ENCODE measurements around the gene THEM4. TPM values are rescaled to one million over a fixed set of nuclear protein-coding genes. Genes with fewer than 3 reads are reported as not detected.

The THEM4 gene
- total RNA-seq, 1 experiment from 2014 or later = 41.4 TPM

- TF ChIP-seq CTCF (conservative IDR thresholded peaks at IDR 0.05) = no peak
- Histone ChIP-seq H4K20me1 (ENCODE audit: insufficient read depth) (no peaks in the 10 kb centered on the region), H3K4me2 (no peak overlapping the region), H3F3A (ENCODE audit: insufficient read depth, low read depth) (peaks cover 18% of the 10 kb centered on the region; the same call in 1 of the 2 replicates), H3K4me1 (replicated peaks; ENCODE audit: insufficient read depth) (peaks cover 8% of the 10 kb centered on the region), H3K9me2 (ENCODE audit: insufficient read depth) (no peaks in the 10 kb centered on the region), H2AFZ (no peak overlapping the region), H3K79me2 (ENCODE audit: low read depth) (no peaks in the 10 kb centered on the region), H3K4me3 (no peak overlapping the region), H3K27me3 (ENCODE audit: insufficient read depth, low read depth) (no peaks in the 10 kb centered on the region), H3K36me3 (ENCODE audit: low read depth) (peaks cover 13% of the 10 kb centered on the region; the same call in 1 of the 2 replicates), H3K9me3 (ENCODE audit: insufficient read depth, low read depth) (no peaks in the 10 kb centered on the region), H3K27ac (no peak overlapping the region)
- POLR2A ChIA-PET (ENCODE audit: unreplicated experiment) = no interaction called here
- CTCF ChIA-PET = interaction anchor here (0.6 to 0.7 kb wide), 2 partner anchors 26 to 42 kb away, joined by 4 to 9 read pairs; no protein-coding TSS in a partner anchor
- BruUV-seq (replicated peaks) = no TSS peak
- intact Hi-C loops (cut with micrococcal nuclease; ENCODE audit: unreplicated experiment) = no loop called here
- DNase-seq = no peak
Measured at GRCh38 chr1:151871284-151872030, 37.9 kb downstream of the THEM4 start.

GRCh38 chr1:151868486-151868885 is 40.8 kb downstream of the THEM4 start:
- CTCF ChIA-PET = no interaction called here
- POLR2A ChIA-PET (ENCODE audit: unreplicated experiment) = no interaction called here
- no peak overlapping the region for H3K4me2 ChIP-seq
- H3K79me2 ChIP-seq (ENCODE audit: low read depth) = no peaks in the 10 kb centered on the region
- H3K4me3 ChIP-seq = no peak overlapping the region
- no peaks in the 10 kb centered on the region for H3K9me2 ChIP-seq (ENCODE audit: insufficient read depth)
- no peak overlapping the region for H3K27ac ChIP-seq
- H3F3A ChIP-seq (ENCODE audit: insufficient read depth, low read depth) = peaks cover 18% of the 10 kb centered on the region; the same call in 1 of the 2 replicates
- TF ChIP-seq EZH2 (IDR thresholded peaks at IDR 0.05; ENCODE audit: low read depth) (no peak), CTCF (conservative IDR thresholded peaks at IDR 0.05) (no peak)
- H3K27me3 ChIP-seq (ENCODE audit: insufficient read depth, low read depth) = no peaks in the 10 kb centered on the region
- no peak for DNase-seq
- no peaks in the 10 kb centered on the region for H3K9me3 ChIP-seq (ENCODE audit: insufficient read depth, low read depth)
- intact Hi-C loops (cut with micrococcal nuclease; ENCODE audit: unreplicated experiment) = no loop called here
- BruUV-seq (replicated peaks) = no TSS peak
- H4K20me1 ChIP-seq (ENCODE audit: insufficient read depth) = no peaks in the 10 kb centered on the region
- H3K36me3 ChIP-seq (ENCODE audit: low read depth) = peaks cover 3% of the 10 kb centered on the region; the same call in 1 of the 2 replicates
- H3K4me1 ChIP-seq (replicated peaks; ENCODE audit: insufficient read depth) = peaks cover 8% of the 10 kb centered on the region
- H2AFZ ChIP-seq = no peak overlapping the region

GRCh38 chr1:151867765-151868411 is 41.4 kb downstream of the THEM4 start:
- H3K9me2 ChIP-seq (ENCODE audit: insufficient read depth) = no peaks in the 10 kb centered on the region
- peak in 1 of 2 experiments; percentile 55 for DNase-seq
- peaks cover 8% of the 10 kb centered on the region for H3K4me1 ChIP-seq (replicated peaks; ENCODE audit: insufficient read depth)
- intact Hi-C loops (cut with micrococcal nuclease; ENCODE audit: unreplicated experiment) = no loop called here
- H3K4me3 ChIP-seq = no peak overlapping the region
- H3K79me2 ChIP-seq (ENCODE audit: low read depth) = no peaks in the 10 kb centered on the region
- peaks cover 18% of the 10 kb centered on the region; the same call in 1 of the 2 replicates for H3F3A ChIP-seq (ENCODE audit: insufficient read depth, low read depth)
- H4K20me1 ChIP-seq (ENCODE audit: insufficient read depth) = no peaks in the 10 kb centered on the region
- no peaks in the 10 kb centered on the region for H3K27me3 ChIP-seq (ENCODE audit: insufficient read depth, low read depth)
- CTCF ChIA-PET = no interaction called here
- no TSS peak for BruUV-seq (replicated peaks)
- no peaks in the 10 kb centered on the region for H3K36me3 ChIP-seq (ENCODE audit: low read depth)
- no peak overlapping the region for H2AFZ ChIP-seq
- no peak overlapping the region for H3K4me2 ChIP-seq
- TF ChIP-seq EZH2 (IDR thresholded peaks at IDR 0.05; ENCODE audit: low read depth) (no peak), CTCF (conservative IDR thresholded peaks at IDR 0.05) (no peak)
- no peaks in the 10 kb centered on the region for H3K9me3 ChIP-seq (ENCODE audit: insufficient read depth, low read depth)
- no peak overlapping the region for H3K27ac ChIP-seq
- POLR2A ChIA-PET (ENCODE audit: unreplicated experiment) = no interaction called here
